GM06990 (cell line): ENCODE measurements around the gene CLASP1.

ENCODE experiments used
- DNase-seq: peaks from one replicate; pipeline ENCODE4 v3.0.0-alpha.2; 2011; ENCODE audit not compliant: insufficient read length; ENCODE audit errors: extremely low read depth
- H3K27me3 ChIP-seq: replicated peaks from 2 replicates; pipeline ENCODE4 v1.6.0; 2011; ENCODE audit warnings: low read length; ENCODE audit not compliant: control insufficient read depth, insufficient read depth
- H3K36me3 ChIP-seq: 2 replicates; pipeline ENCODE4 v1.5.1; 2011; ENCODE audit warnings: low read length; ENCODE audit not compliant: control insufficient read depth, insufficient read depth
- H3K4me3 ChIP-seq: replicated peaks from 2 replicates; pipeline ENCODE4 v1.5.1; 2011; ENCODE audit warnings: low read depth, mild to moderate bottlenecking, control low read depth, low read length
- TF ChIP-seq, protein P1 (sequence below): IDR thresholded peaks from 2 replicates; pipeline ENCODE4 v1.5.1; 2011; ENCODE audit warnings: low read length, control low read depth, mild to moderate bottlenecking, inconsistent platforms; ENCODE audit not compliant: insufficient read depth, poor library complexity, severe bottlenecking

CLASP1 gene

DNA sequence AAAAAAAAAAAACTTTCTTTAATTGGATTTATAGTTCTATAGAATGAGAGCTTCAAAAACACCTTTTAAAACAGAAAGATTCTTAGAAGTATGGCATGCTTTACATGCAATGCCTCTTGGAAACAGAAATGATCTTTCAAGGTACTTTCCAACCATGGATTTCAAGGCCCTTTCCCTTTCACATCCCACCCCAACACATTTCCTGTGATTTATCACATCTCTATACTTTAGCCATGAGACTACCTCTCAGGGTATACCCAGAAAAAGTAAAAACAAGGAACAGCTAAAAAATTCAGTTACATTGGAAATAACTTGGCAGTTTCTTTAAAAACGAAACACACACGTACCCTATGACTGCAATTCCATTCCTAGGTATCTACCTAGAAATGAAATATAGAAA, 103.3 kb downstream of the CLASP1 start:
- no peaks in the 10 kb centered on the region for H3K27me3 ChIP-seq
- no peak overlapping the region for H3K4me3 ChIP-seq
- H3K36me3 ChIP-seq: no peaks in the 10 kb centered on the region
- DNase-seq: no peak
- TF ChIP-seq, protein P1, sequence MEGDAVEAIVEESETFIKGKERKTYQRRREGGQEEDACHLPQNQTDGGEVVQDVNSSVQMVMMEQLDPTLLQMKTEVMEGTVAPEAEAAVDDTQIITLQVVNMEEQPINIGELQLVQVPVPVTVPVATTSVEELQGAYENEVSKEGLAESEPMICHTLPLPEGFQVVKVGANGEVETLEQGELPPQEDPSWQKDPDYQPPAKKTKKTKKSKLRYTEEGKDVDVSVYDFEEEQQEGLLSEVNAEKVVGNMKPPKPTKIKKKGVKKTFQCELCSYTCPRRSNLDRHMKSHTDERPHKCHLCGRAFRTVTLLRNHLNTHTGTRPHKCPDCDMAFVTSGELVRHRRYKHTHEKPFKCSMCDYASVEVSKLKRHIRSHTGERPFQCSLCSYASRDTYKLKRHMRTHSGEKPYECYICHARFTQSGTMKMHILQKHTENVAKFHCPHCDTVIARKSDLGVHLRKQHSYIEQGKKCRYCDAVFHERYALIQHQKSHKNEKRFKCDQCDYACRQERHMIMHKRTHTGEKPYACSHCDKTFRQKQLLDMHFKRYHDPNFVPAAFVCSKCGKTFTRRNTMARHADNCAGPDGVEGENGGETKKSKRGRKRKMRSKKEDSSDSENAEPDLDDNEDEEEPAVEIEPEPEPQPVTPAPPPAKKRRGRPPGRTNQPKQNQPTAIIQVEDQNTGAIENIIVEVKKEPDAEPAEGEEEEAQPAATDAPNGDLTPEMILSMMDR: no peak

DNA sequence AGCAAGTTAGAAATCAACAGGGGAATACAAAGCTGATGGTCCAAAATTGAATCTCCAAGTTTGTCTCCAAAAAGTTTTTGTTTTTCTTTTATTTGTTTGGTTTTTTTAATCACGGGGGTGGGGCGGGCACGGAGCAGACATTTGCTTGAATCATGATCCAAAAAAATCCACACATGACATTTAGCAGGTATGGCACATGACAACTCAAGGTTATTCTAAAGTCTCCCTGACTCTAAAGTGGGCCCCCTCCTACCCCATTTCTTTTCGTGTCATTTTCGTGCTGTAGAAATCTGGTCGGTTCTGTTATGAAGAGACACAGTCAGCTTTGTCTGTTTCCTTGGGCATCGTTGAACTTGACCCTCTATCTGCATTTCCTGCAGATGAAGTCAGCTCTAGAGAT, 104.0 kb downstream of the CLASP1 start:
- no peak overlapping the region for H3K4me3 ChIP-seq
- no peaks in the 10 kb centered on the region for H3K36me3 ChIP-seq
- no peak for DNase-seq
- H3K27me3 ChIP-seq: no peaks in the 10 kb centered on the region
- TF ChIP-seq, protein P1: no peak

DNA sequence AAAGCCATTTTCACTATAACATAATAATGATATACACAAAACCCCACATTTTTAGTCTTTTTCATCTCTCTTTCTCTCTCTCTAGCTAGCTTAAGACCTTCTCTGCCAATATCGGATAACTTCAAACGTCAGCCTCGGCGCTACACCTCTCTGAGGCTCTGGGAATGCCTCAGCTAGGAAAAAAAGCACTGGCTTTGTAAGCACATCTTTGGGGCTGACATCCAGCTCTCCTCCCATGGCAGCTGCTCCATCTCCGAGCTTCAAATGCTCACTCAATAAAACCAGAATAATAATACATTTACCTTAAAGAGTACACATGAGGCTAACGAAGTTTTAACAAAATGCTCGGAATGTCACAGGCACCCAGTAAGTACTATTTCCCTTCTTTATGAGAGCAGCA, 107.8 kb downstream of the CLASP1 start:
- Histone ChIP-seq H3K36me3 (no peaks in the 10 kb centered on the region), H3K27me3 (no peaks in the 10 kb centered on the region), H3K4me3 (no peak overlapping the region)
- TF ChIP-seq, protein P1: no peak
- DNase-seq: no peak

DNA sequence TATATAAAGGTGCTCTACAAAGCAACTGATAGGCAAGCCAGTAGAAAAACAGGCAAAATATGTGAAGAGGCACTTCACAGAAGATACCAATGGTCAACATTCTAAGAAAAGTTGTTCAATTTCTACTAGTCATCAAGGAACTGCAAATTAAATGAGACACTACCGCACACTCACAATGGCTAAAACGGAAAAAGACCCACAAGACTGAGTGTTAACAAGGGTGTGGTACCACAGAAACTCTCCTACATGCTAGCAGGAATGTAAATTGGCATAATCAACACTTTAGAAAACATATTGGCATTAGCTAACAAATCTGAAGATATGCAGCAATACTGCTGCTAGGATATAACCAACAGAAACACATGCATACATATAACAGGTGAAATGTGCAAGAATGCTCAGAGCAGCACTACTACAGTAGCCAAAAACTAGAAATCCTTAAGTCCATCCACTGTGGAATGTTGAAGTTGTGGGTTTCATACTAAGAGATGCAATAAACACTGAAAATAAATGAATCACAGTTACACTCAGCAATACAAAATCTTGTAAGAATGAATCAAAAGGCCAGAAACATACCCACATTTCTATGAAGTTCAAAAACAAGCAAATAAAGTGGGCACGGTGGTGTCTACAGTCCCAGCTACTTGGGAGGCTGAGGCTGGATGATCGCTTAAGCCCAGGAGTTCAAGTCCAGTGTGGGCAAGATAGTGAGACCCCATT, 109.4 kb downstream of the CLASP1 start:
- DNase-seq: no peak
- TF ChIP-seq, protein P1: no peak
- H3K4me3 ChIP-seq: peak overlapping the region; percentile 16; the same call in 1 of the 2 replicates
- no peaks in the 10 kb centered on the region for H3K36me3 ChIP-seq
- H3K27me3 ChIP-seq: no peaks in the 10 kb centered on the region

DNA sequence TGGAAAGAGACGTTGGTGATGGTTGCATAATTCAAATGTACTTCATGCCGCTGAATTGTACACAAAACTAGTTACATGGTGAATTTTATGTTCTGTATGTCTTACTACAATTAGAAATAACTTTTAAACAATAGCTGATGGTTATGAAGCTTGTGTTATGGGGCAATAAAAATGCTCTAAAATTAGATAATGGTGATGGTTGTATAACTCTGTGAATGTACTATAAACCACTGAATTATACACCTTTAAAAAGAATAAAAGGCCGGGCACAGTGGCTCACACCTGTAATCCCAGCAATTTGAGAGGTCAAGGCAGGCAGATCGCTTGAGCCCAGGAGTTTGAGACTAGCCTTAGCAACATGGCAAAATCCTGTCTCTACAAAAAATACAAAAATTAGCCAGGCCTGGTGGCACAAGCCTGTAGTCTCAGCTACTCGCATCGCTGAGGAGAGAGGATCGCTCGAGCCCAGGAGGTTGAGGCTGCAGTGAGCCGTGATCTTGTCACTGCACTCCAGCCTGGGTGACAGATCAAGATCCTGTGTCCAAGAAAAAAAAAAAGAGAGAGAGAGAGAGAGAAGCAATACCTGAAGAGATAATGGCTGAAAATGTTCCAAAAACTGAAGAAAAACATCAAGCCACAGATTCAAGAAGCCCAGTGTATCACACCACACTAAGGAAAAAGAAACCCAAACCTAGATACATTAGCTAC, 112.3 kb downstream of the CLASP1 start:
- H3K36me3 ChIP-seq: no peaks in the 10 kb centered on the region; the same call in 1 of the 2 replicates
- TF ChIP-seq, protein P1: no peak
- H3K4me3 ChIP-seq: no peak overlapping the region
- no peaks in the 10 kb centered on the region for H3K27me3 ChIP-seq
- no peak for DNase-seq
